GM21576 (cell line): ENCODE results near the gene IRGQ.

ENCODE experiments used
- ATAC-seq: cut with Tn5 transposase; IDR thresholded peaks from one replicate; pipeline ENCODE4 v1.9.1; 2021; ENCODE audit warnings: mild to moderate bottlenecking, moderate library complexity; ENCODE audit not compliant: unreplicated experiment

IRGQ gene

GRCh38 chr19:43575156-43575950 is 20.6 kb downstream of the IRGQ start, which contains the start of the genes PINLYP and XRCC1:
TSS of gene PINLYP (plus strand) at chr19:43575801. CDS start at chr19:43577192, 1,391 bp downstream.
TSS of gene XRCC1 (minus strand) at chr19:43575527. CDS start at chr19:43575458, 69 bp downstream.
- ATAC-seq, result peak; percentile 94

- ATAC-seq, result no peak
Measured at GRCh38 chr19:43574424-43575155, 21.3 kb downstream of the IRGQ start.

- ATAC-seq, result no peak
Measured at GRCh38 chr19:43572171-43572588, 23.8 kb downstream of the IRGQ start.

- no peak for ATAC-seq
Measured at GRCh38 chr19:43570174-43570791, 25.7 kb downstream of the IRGQ start.

GRCh38 chr19:43569657-43570056 is 26.3 kb downstream of the IRGQ start:
- ATAC-seq, result no peak

GRCh38 chr19:43564800-43565199 is 31.1 kb downstream of the IRGQ start:
- ATAC-seq, result no peak

- ATAC-seq, result no peak
Measured at GRCh38 chr19:43563816-43564457, 32.0 kb downstream of the IRGQ start.

- ATAC-seq, result peak; percentile 61
Measured at GRCh38 chr19:43562698-43563241, 33.2 kb downstream of the IRGQ start.

- no peak for ATAC-seq
Measured at GRCh38 chr19:43562226-43562697, 33.7 kb downstream of the IRGQ start.

- no peak for ATAC-seq
Measured at GRCh38 chr19:43561139-43561970, 34.6 kb downstream of the IRGQ start.

GRCh38 chr19:43560687-43561086 is 35.2 kb downstream of the IRGQ start:
- ATAC-seq, result no peak

- no peak for ATAC-seq
Measured at GRCh38 chr19:43555185-43555770, 40.7 kb downstream of the IRGQ start.

GRCh38 chr19:43554317-43554895 is 41.5 kb downstream of the IRGQ start:
- no peak for ATAC-seq

- no peak for ATAC-seq
Measured at GRCh38 chr19:43553656-43554055, 42.3 kb downstream of the IRGQ start.

- no peak for ATAC-seq
Measured at GRCh38 chr19:43552616-43553015, 43.3 kb downstream of the IRGQ start.

GRCh38 chr19:43552198-43552450 is 43.8 kb downstream of the IRGQ start:
- ATAC-seq, result no peak

- ATAC-seq, result no peak
Measured at GRCh38 chr19:43551399-43552197, 44.3 kb downstream of the IRGQ start.

GRCh38 chr19:43548706-43549105 is 47.2 kb downstream of the IRGQ start:
- ATAC-seq, result no peak
